Gastrocnemius medialis (tissue), 4 donors: ENCODE data around the gene ROBO2.

Source experiments
- CTCF ChIP-seq, 5 experiments: fragments of 450-650 bp in 3 of 5; fragments of 200-600 bp in 2 of 5; sonication (generic) in 2 of 5; IDR thresholded peaks in 4 of 5; conservative IDR thresholded peaks in 1 of 5; 1 replicate in 4 of 5; 2 replicates in 1 of 5; pipeline ENCODE4 v1.5.1; 2016 to 2019; ENCODE audit warnings: antibody characterized with exemption in 5 of 5, mild to moderate bottlenecking in 3 of 5, moderate library complexity in 3 of 5
- POLR2A ChIP-seq, 2 donors: fragments of 450-650 bp; IDR thresholded peaks; one replicate each; pipeline ENCODE4 v1.6.1; 2017; ENCODE audit warnings: antibody characterized with exemption in 2 of 2, mild to moderate bottlenecking in 2 of 2, moderate library complexity in 2 of 2

GRCh38 chr3:77041811-77042210 is 1.9 kb downstream of the ROBO2 start:
- TF ChIP-seq CTCF (IDR thresholded peaks at IDR 0.05 in 4 of 5, conservative IDR thresholded peaks at IDR 0.05 in 1 of 5) (no peak), POLR2A (IDR thresholded peaks at IDR 0.05) (no peak)
